ENCODE results near the gene GALNT6.
"Not testable (repeated sequence)": the region's sequence is repeated elsewhere in the genome, so short reads cannot be mapped to it uniquely, and the experiment has no call there.

The GALNT6 gene

GRCh38 chr12:51326698-51327439 lies 64.3 kb downstream of the GALNT6 start:
- H3K9me3 ChIP-seq (ENCODE audit: low read length), result no peaks in the 10 kb centered on the region
- H3K4me3 ChIP-seq (ENCODE audit: low read depth in 1 of 2, low read length in 2 of 2), result no peak overlapping the region
- H3K36me3 ChIP-seq (ENCODE audit: insufficient read depth, low read length), result no peaks in the 10 kb centered on the region
- H3K27me3 ChIP-seq (ENCODE audit: control insufficient read depth in 1 of 2, insufficient read depth in 2 of 2, low read length in 2 of 2), result no peaks in the 10 kb centered on the region
- no peak overlapping the region for H3K27ac ChIP-seq (ENCODE audit: low read depth, low read length)
- no peaks in the 10 kb centered on the region for H3K4me1 ChIP-seq (ENCODE audit: insufficient read depth, low read length)
- H3K9ac ChIP-seq (ENCODE audit: low read length), result no peak overlapping the region

DNA sequence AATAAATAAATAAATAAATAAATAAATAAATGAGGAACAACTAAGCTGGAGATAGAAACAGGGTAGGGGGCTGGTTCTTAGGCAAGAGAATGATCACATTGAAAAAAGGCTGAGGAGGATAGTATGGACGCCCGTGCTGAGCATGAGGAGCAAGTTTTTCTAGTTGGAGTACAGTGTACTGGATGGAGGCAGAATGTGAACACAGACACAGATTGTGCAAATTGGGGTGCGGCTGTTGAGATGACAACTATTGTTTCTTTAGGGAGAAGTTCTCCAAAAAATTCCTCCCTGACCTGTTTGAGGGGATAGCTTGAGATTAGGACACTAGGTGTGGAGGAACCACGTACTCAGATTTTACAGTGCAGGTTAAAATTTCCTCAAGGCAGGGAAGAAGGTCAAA lies 66.3 kb downstream of the GALNT6 start:
- no peak overlapping the region for H3K27ac ChIP-seq (ENCODE audit: low read depth, low read length)
- no peak overlapping the region for H3K9ac ChIP-seq (ENCODE audit: low read length)
- no peaks in the 10 kb centered on the region for H3K36me3 ChIP-seq (ENCODE audit: insufficient read depth, low read length)
- no peak overlapping the region for H3K4me3 ChIP-seq (ENCODE audit: low read depth in 1 of 2, low read length in 2 of 2)
- H3K4me1 ChIP-seq (ENCODE audit: insufficient read depth, low read length), result no peaks in the 10 kb centered on the region
- H3K27me3 ChIP-seq (ENCODE audit: control insufficient read depth in 1 of 2, insufficient read depth in 2 of 2, low read length in 2 of 2), result no peaks in the 10 kb centered on the region
- H3K9me3 ChIP-seq (ENCODE audit: low read length), result no peaks in the 10 kb centered on the region

- no peaks in the 10 kb centered on the region for H3K9me3 ChIP-seq (ENCODE audit: low read length)
- no peaks in the 10 kb centered on the region for H3K36me3 ChIP-seq (ENCODE audit: insufficient read depth, low read length)
- no peak within 1 kb of the TSS for H3K9ac ChIP-seq (ENCODE audit: low read length)
- H3K4me3 ChIP-seq (ENCODE audit: low read depth in 1 of 2, low read length in 2 of 2), result no peak within 1 kb of the TSS
- no peaks in the 10 kb centered on the region for H3K27me3 ChIP-seq (ENCODE audit: control insufficient read depth in 1 of 2, insufficient read depth in 2 of 2, low read length in 2 of 2)
- no peaks in the 10 kb centered on the region for H3K4me1 ChIP-seq (ENCODE audit: insufficient read depth, low read length)
- no peak within 1 kb of the TSS for H3K27ac ChIP-seq (ENCODE audit: low read depth, low read length)
Observed at GRCh38 chr12:51323966-51324895, 67.0 kb downstream of the GALNT6 start, which contains the start of gene BIN2. TSS of gene BIN2 (minus strand) at chr12:51324174. CDS start at chr12:51324102, 72 bp downstream.

GRCh38 chr12:51323317-51323960 lies 67.8 kb downstream of the GALNT6 start:
- H3K36me3 ChIP-seq (ENCODE audit: insufficient read depth, low read length), result no peaks in the 10 kb centered on the region
- H3K27me3 ChIP-seq (ENCODE audit: control insufficient read depth in 1 of 2, insufficient read depth in 2 of 2, low read length in 2 of 2), result no peaks in the 10 kb centered on the region
- H3K4me1 ChIP-seq (ENCODE audit: insufficient read depth, low read length), result no peaks in the 10 kb centered on the region
- no peaks in the 10 kb centered on the region for H3K9me3 ChIP-seq (ENCODE audit: low read length)
- no peak overlapping the region for H3K4me3 ChIP-seq (ENCODE audit: low read depth in 1 of 2, low read length in 2 of 2)
- no peak overlapping the region for H3K27ac ChIP-seq (ENCODE audit: low read depth, low read length)
- H3K9ac ChIP-seq (ENCODE audit: low read length), result no peak overlapping the region

DNA sequence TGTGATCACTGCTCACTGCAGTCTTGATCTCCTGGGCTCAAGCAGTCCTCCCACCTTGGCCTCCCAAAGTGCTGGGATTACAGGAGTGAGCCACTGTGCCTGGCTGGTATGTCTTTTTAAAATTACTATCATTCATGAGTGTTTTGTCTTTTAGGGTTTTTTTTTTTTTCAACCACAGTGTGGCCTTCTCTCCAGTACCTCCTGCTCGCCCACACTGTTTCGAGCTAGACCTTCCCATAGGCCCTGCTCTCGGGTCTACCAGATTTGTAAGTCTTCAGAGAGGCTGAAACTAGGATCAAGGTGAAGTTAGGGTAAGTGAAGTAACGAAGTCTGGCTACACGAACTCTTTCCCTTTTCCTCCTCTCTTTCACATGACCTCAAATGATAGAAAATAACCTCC lies 68.8 kb downstream of the GALNT6 start:
- no peak overlapping the region for H3K4me3 ChIP-seq (ENCODE audit: low read depth in 1 of 2, low read length in 2 of 2)
- H3K27ac ChIP-seq (ENCODE audit: low read depth, low read length), result no peak overlapping the region
- H3K4me1 ChIP-seq (ENCODE audit: insufficient read depth, low read length), result no peaks in the 10 kb centered on the region

GRCh38 chr12:51321882-51322281 lies 69.3 kb downstream of the GALNT6 start:
- Histone ChIP-seq H3K4me3 (ENCODE audit: low read depth in 1 of 2, low read length in 2 of 2) (no peak overlapping the region), H3K9me3 (ENCODE audit: low read length) (no peaks in the 10 kb centered on the region), H3K27me3 (ENCODE audit: control insufficient read depth in 1 of 2, insufficient read depth in 2 of 2, low read length in 2 of 2) (no peaks in the 10 kb centered on the region), H3K36me3 (ENCODE audit: insufficient read depth, low read length) (no peaks in the 10 kb centered on the region), H3K9ac (ENCODE audit: low read length) (no peak overlapping the region), H3K27ac (ENCODE audit: low read depth, low read length) (no peak overlapping the region), H3K4me1 (ENCODE audit: insufficient read depth, low read length) (no peaks in the 10 kb centered on the region)

More for the DNA sequence above, 68.8 kb downstream of the GALNT6 start:
- H3K9me3 ChIP-seq (ENCODE audit: low read length), result no peaks in the 10 kb centered on the region
- no peak overlapping the region for H3K9ac ChIP-seq (ENCODE audit: low read length)
- no peaks in the 10 kb centered on the region for H3K36me3 ChIP-seq (ENCODE audit: insufficient read depth, low read length)
- no peaks in the 10 kb centered on the region for H3K27me3 ChIP-seq (ENCODE audit: control insufficient read depth in 1 of 2, insufficient read depth in 2 of 2, low read length in 2 of 2)

DNA sequence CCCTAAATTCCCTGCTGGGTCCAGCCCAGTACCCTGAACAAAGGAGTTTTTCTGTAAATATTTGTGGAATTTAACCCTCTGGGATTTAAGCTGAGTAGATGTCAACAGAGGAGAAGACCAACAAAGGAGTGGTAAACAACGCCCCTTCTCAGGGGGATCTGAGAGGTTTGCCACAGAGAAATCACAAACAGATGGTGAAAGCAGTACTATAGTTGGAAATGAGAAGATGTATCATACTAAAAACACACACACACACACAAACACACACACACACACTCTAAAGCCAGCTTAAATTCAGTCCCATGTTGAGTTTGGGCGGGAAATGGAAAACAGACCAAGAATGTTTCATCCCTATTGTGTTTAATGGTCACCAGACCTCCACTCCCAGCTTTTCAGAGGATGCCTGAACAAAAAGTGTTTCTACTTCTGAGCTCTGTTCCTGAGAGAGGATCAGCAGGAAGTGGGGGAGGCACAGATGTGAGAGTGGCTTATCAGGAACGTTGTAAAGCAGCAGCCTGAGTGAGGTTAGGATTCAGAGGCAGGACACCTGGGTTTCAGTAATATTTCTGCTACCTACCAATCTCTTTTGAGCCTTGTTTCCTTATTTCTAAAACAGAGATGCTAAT lies 70.4 kb downstream of the GALNT6 start:
- Histone ChIP-seq H3K27me3 (ENCODE audit: control insufficient read depth in 1 of 2, insufficient read depth in 2 of 2, low read length in 2 of 2) (no peaks in the 10 kb centered on the region), H3K36me3 (ENCODE audit: insufficient read depth, low read length) (no peaks in the 10 kb centered on the region), H3K27ac (ENCODE audit: low read depth, low read length) (no peak overlapping the region), H3K4me1 (ENCODE audit: insufficient read depth, low read length) (no peaks in the 10 kb centered on the region), H3K9ac (ENCODE audit: low read length) (no peak overlapping the region), H3K9me3 (ENCODE audit: low read length) (no peaks in the 10 kb centered on the region), H3K4me3 (ENCODE audit: low read depth in 1 of 2, low read length in 2 of 2) (no peak overlapping the region)

DNA sequence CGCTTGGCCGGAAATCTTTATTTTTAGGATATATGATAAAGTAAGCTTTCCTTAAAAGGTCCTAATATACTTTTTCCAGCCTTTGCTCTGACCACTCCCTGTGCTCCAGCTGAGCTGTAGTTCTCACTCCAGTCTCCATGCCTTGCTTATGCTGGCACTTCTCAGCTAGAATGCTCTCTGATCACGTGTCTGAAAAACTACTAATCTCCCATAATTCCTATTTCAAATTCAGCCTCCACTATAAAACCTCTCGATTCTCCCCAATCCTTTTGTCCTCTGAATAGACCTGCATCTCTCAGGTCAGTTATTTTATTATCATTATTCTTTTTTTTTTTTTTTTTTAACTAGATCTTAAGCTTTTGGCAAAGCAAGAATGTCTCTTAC lies 70.9 kb downstream of the GALNT6 start:
- H3K4me1 ChIP-seq (ENCODE audit: insufficient read depth, low read length), result no peaks in the 10 kb centered on the region
- H3K36me3 ChIP-seq (ENCODE audit: insufficient read depth, low read length), result no peaks in the 10 kb centered on the region
- no peaks in the 10 kb centered on the region for H3K27me3 ChIP-seq (ENCODE audit: control insufficient read depth in 1 of 2, insufficient read depth in 2 of 2, low read length in 2 of 2)
- no peaks in the 10 kb centered on the region for H3K9me3 ChIP-seq (ENCODE audit: low read length)
- no peak overlapping the region for H3K9ac ChIP-seq (ENCODE audit: low read length)
- H3K27ac ChIP-seq (ENCODE audit: low read depth, low read length), result no peak overlapping the region
- no peak overlapping the region for H3K4me3 ChIP-seq (ENCODE audit: low read depth in 1 of 2, low read length in 2 of 2)

GRCh38 chr12:51318846-51319599 lies 72.2 kb downstream of the GALNT6 start:
- no peaks in the 10 kb centered on the region for H3K27me3 ChIP-seq (ENCODE audit: control insufficient read depth in 1 of 2, insufficient read depth in 2 of 2, low read length in 2 of 2)
- no peaks in the 10 kb centered on the region for H3K4me1 ChIP-seq (ENCODE audit: insufficient read depth, low read length)
- H3K36me3 ChIP-seq (ENCODE audit: insufficient read depth, low read length), result no peaks in the 10 kb centered on the region
- no peak overlapping the region for H3K27ac ChIP-seq (ENCODE audit: low read depth, low read length)
- H3K9ac ChIP-seq (ENCODE audit: low read length), result no peak overlapping the region
- H3K4me3 ChIP-seq (ENCODE audit: low read depth in 1 of 2, low read length in 2 of 2), result no peak overlapping the region
- H3K9me3 ChIP-seq (ENCODE audit: low read length), result no peaks in the 10 kb centered on the region

GRCh38 chr12:51318057-51318806 lies 73.0 kb downstream of the GALNT6 start:
- H3K36me3 ChIP-seq (ENCODE audit: insufficient read depth, low read length); H3K4me3 ChIP-seq (ENCODE audit: low read depth in 1 of 2, low read length in 2 of 2); H3K9ac ChIP-seq (ENCODE audit: low read length); H3K27me3 ChIP-seq (ENCODE audit: control insufficient read depth in 1 of 2, insufficient read depth in 2 of 2, low read length in 2 of 2); H3K27ac ChIP-seq (ENCODE audit: low read depth, low read length); H3K9me3 ChIP-seq (ENCODE audit: low read length); H3K4me1 ChIP-seq (ENCODE audit: insufficient read depth, low read length): not testable (repeated sequence)

Measured in muscle layer of colon (tissue), 2 donors.